Cardiac septum (tissue), 1 donor: ENCODE measurements around the gene ATP2B2. TPM values are rescaled to one million over a fixed set of nuclear protein-coding genes. Genes with fewer than 3 reads are reported as not detected.

Source experiments
- DNase-seq: peaks from one replicate; pipeline ENCODE4 v3.0.0-alpha.2; 2020; ENCODE audit warnings: low spot score
- intact Hi-C: fragments of 100-400 bp; cut with DNase I; formaldehyde crosslinking; loops from one replicate; pipeline ENCODE4 v1.14.0; 2022
- total RNA-seq: library from RNA; stranded (reverse); fragmentation: NEBNext Ultra II Directional; extraction: Animal tissue kit (Norgen Biotek cat#: 25700); gene quantifications from one replicate; pipeline ENCODE4 v1.2.1, GENCODE V29; 2021
- donor health status: DM: no; HTN: no; CAD: no.

ATP2B2 gene
- total RNA-seq, 1 donor from 2014 or later, result 0.13 TPM

- intact Hi-C loops, result no loop called here
- no peak for DNase-seq
These were observed 4.4 kb downstream of the ATP2B2 start for GRCh38 chr3:10500717-10501663.

- intact Hi-C loops, result no loop called here
- DNase-seq, result no peak
These were observed 7.1 kb downstream of the ATP2B2 start for GRCh38 chr3:10498271-10498670.

GRCh38 chr3:10497439-10497838, 7.9 kb downstream of the ATP2B2 start:
- intact Hi-C loops, result no loop called here
- DNase-seq, result no peak

DNA sequence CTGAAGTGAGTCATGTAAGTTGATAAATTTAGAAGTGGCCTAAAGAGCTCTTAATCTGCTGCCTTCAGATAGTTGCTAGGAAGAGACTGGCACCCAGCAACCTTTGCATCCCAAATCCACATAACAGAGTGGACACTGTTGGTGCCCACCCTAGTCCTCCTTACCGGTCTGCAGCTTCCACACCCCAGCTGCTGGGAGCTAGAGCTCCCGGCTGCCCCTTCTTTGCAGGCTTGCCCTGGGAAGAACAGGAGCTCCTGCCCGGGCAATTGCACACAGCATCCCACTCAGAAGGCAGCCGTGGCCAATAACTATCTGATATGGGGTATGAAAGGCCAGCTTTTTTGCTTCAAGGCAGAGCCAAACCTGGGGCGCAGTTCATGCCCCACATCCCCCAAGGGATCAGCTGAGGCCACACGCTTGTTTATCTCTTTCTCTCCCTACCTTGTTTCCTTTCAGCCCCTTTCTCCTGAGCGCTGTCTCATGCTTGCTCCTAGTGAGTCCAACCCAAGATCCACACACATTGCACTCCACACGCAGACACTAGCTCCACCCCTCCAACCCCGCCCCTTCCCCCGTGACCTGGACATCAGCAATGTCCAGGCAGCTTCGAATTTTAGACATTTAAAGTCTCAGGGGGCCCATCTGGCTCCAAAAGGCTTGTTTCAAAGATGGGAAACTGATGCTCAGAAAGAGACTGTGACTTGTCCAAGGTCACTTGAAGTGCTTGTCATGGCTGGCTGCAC, 9.1 kb downstream of the ATP2B2 start:
- DNase-seq, result no peak
- intact Hi-C loops, result no loop called here

DNA sequence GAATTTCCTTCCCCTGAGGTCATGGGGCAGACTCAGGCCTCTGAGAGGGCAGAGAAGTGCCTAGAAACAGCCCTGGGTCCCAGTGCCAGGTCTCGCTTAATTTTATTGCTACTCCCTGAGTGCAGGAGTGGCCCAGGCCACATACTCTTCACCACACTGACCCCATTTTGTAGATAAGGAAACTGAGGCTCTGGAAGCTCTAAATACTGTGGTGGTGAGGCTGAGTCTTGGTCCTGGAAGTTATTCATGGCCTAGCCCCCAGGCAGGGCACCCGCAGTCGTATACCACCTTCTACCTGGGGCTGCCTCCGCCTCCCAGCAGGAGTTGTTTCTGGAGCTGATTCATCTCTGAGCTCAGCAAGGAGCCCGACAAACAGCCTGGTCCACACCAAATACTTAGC, 9.8 kb downstream of the ATP2B2 start:
- no peak for DNase-seq
- intact Hi-C loops, result no loop called here

DNA sequence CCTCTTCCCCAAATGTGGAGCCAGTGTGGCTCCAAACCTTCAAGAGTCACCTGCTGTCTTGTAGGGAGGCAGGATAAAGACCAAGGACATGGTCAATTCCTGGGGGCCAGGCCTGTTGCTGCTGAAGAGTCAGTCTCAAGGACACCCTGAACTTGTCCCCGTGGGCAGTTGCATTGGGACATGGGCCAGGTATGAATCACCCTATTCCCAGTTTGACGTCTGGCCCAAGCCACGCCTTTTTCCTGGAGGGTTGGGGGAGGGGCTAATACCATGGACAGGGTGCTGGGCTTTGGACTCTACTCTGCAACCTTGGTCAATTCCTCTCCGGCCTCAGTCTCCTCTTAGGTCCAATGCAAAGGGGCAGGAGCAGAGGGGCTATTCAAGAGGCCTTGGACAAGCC, 10.4 kb downstream of the ATP2B2 start:
- intact Hi-C loops, result no loop called here
- DNase-seq, result no peak

DNA sequence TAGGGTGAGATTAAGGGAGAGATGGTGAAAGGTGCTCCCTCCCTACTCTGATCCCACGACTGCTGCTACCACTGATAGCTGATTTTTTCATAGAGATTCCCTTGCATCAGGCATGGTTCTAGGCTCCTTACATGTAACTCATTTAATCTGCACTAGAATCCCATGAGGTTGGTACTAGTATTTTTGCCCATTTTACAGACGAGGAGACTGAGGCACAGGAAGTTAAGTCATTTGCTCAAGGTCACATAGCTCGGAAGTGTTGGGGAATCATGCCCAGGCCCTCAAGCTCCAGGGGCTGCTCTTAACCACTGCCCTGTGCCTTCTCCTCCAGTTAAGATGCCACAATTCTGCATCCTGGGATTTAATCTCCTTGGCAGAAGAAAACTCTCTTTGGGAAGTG, 11.2 kb downstream of the ATP2B2 start:
- intact Hi-C loops, result no loop called here
- no peak for DNase-seq

DNA sequence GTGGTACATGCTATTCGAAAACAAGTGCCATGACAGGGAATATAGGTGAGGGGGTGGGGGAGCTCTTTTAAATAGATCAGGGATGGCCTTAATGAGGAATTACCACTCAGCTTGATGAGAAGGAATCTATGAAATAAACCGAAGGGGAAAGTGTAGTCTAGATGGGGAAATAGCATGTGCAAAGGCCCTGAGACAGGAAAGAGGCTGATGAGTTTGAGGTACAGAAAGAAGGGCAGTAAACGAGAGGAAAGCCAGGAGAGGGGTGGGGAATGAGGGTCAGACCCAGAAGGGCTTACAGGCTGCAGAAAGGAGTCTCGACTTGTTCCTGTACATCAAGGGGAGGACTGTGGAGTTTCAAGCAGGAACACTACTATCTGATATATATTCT, 12.2 kb downstream of the ATP2B2 start:
- intact Hi-C loops, result no loop called here
- no peak for DNase-seq

DNA sequence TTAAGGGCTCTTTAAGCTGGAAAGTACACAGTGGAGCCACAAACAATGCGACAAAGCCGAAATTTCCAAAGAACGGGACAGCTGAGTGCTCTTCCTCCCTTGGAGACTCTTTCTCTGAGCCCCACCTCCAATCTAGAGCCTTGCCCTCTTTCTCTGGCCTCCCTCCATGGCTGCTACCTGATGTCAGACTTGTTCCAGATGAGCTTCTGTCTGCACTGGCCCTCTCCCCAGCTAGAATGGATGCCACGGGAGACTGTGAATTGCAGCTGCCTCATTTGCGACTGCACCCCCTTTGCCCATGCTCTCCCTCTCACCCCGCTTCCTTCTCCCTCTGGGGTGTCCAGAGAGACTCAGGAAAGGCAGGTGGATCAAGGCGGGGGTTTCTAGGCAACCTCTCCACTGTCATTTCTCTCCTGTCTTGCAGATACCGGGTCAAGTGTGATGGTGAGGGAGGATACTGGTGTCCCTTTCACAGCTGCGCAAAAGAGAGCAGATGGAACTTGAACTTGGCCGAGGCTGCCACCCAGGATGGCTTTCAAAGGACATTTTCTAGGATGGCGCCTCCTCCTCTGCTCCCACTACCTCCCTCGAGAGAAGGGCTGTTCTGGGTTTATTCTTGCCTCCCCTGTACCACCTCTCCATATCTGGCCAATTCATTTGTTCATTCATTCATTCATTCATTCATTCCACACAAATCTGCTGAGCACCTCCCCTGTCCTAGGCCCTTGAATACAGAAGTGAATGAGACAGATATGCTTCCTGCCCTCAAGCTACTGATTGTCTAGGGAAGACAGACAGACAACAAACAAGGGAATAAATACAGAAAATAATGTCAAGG, 12.8 kb downstream of the ATP2B2 start:
- intact Hi-C loops, result no loop called here
- no peak for DNase-seq

DNA sequence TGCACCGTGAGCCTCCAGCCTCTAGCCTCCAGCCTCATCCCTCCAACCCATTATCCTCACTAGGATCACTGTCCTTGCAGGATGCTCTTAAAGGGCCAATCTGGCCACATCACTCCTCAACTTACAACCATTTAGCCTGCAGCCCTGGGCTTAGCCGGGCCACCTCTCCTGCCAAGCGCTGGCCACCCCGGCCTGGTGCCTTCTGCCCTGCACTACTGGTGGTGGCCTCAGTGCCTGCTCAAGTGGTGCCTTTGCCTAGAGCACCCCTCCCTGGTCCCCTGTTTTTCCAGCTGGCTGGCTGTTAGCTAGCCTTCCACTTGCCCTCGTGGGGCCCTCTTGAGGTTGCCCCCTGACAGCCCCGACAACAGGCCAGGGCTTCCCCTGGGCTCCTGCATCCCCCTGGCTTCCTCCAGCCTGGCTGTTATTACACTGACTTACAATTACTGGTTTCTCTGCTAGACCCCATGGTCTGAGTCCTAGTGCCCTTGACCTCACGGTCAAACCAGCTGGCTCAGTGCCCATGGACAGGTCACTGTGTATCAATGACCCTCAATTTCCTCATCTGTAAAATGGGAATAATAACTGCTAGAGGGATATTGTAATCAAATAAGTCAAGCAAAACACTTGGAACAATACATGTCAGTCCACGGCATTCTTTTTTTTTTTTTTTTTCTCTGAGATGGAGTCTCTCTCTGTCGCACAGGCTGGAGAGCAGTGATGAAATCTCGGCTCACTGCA, 15.5 kb downstream of the ATP2B2 start:
- no peak for DNase-seq
- intact Hi-C loops, result no loop called here

GRCh38 chr3:10487988-10488633, 17.3 kb downstream of the ATP2B2 start:
- DNase-seq, result no peak
- intact Hi-C loops, result no loop called here

GRCh38 chr3:10485806-10486205, 19.6 kb downstream of the ATP2B2 start:
- no peak for DNase-seq
- intact Hi-C loops, result no loop called here

DNA sequence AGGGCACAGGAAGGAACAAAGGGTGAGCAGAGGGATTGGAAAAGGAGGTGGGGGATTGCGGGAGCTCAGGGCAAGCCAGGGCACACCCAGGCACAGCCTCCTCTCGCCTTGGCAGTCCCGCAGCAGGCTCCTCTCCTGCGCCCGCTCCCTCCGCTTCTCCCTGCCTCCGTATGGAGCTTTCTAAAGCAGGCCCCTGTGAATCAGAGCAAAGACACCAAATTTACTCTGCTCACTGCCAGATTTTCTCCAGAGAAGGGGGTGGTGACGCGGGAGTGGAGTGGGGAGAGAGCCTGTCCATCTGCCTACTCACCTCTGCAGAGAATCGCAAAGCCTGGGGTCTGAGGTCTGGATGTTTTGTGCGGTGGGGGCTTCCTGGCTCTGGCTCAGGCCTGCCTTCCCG, 20.0 kb downstream of the ATP2B2 start:
- no peak for DNase-seq
- intact Hi-C loops, result no loop called here

- no peak for DNase-seq
- intact Hi-C loops, result no loop called here
These were observed 20.7 kb downstream of the ATP2B2 start for GRCh38 chr3:10484709-10485108.

DNA sequence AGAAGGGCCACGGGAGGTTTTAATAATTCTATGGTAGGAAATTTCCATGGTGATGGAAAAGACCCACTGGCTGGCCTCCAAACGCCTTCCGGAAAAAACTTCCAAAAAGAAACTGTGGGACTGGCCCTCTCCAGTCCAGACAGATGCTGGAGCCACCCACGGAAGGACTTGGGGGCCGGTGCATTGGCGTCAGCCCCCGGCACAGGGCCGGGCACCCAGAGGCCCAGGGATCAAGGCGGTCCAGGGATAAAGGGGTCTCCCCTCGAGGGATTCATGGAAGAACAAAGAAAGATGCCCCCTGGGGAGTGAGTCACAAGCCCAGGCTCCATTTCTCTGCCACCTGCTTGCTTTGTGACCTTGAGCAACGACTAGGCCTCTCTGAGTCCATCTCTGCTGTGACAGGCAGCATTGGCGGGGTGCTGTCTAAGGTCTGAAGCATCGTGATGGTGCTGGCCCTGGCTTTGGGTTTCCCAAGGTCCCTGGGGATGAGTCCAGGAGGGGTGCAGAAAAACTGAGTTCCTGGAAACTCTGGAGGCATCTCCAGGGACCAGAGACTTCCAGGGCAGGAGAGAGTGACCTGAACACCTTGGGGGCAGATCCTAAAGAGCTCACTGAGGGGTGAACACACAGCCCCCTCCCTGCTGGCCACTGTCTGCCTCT, 21.6 kb downstream of the ATP2B2 start:
- no peak for DNase-seq
- intact Hi-C loops, result no loop called here

GRCh38 chr3:10483364-10483675, 22.1 kb downstream of the ATP2B2 start:
- intact Hi-C loops, result no loop called here
- no peak for DNase-seq

GRCh38 chr3:10482631-10483363, 22.6 kb downstream of the ATP2B2 start:
- no peak for DNase-seq
- intact Hi-C loops, result no loop called here

DNA sequence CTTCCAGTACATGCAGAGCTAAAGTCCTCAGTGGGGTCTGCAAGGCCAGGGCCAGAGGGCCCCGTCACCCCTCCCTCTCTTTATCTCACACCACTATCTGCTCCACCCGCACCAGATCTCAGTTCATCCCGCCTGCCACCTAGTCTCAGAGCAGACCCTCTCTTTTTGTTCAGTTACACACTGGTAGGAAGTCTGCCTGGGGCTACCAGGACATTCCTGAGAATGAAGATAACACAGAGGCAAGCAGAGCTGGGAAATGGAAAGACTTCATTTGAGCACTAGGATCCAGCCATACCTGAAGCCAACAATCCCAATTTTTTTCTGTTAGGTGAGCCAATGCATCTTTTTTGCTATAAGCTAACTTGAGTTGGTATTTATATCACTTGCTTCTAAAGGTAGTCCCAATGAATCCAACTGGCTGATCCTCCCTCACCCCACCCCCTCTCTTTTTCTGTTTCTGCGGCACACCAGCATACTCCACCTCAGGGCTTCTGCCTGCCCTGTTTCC, 24.5 kb downstream of the ATP2B2 start:
- intact Hi-C loops, result no loop called here
- no peak for DNase-seq
